Left renal cortex interstitium (tissue), 4 donors: ENCODE results near the gene TNS4. TPM values are rescaled to one million over a fixed set of nuclear protein-coding genes. Genes with fewer than 3 reads are reported as not detected.

Source experiments
- DNase-seq, 4 donors: peaks; one replicate each; pipeline ENCODE4 v3.0.0-alpha.2; 2013; ENCODE audit warnings: low read depth in 4 of 4, low spot score in 2 of 4, missing footprints in 1 of 4
- polyA plus RNA-seq, 4 donors: library from polyadenylated mRNA; unstranded; fragments of 120-200 nt; gene quantifications; one replicate each; pipeline ENCODE4 v1.2.1, GENCODE V29; 2013; ENCODE audit not compliant: insufficient read length in 4 of 4

Gene TNS4
- polyA plus RNA-seq, 4 donors, result 0.05 to 0.32 (median 0.14) TPM

GRCh38 chr17:40442392-40443195 lies 58.8 kb downstream of the TNS4 start:
- DNase-seq, result no peak

DNA sequence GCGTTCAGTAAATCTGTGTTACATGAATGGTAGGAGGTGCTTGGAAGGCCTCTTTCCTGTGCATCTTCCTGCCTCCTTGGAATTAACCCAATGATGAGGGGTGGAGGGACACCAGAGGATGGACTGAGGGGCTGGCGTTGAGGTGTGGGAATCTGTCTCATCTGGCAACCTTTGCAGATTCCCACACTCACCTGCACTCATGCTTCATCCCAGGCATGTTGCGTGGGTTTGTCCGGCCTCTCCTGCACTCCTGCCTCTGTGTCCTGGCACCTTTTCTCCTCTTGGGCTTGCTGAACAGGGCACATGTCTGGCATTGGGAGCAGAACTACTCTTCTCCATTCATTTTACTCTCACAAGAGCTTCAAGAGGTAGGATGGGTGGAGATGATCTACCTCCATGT lies 61.3 kb downstream of the TNS4 start:
- DNase-seq, result no peak

GRCh38 chr17:40437095-40437732 lies 64.2 kb downstream of the TNS4 start:
- DNase-seq, result no peak

GRCh38 chr17:40436636-40437035 lies 64.8 kb downstream of the TNS4 start:
- DNase-seq, result no peak

- no peak for DNase-seq
Observed at GRCh38 chr17:40433551-40434415, 67.6 kb downstream of the TNS4 start.

DNA sequence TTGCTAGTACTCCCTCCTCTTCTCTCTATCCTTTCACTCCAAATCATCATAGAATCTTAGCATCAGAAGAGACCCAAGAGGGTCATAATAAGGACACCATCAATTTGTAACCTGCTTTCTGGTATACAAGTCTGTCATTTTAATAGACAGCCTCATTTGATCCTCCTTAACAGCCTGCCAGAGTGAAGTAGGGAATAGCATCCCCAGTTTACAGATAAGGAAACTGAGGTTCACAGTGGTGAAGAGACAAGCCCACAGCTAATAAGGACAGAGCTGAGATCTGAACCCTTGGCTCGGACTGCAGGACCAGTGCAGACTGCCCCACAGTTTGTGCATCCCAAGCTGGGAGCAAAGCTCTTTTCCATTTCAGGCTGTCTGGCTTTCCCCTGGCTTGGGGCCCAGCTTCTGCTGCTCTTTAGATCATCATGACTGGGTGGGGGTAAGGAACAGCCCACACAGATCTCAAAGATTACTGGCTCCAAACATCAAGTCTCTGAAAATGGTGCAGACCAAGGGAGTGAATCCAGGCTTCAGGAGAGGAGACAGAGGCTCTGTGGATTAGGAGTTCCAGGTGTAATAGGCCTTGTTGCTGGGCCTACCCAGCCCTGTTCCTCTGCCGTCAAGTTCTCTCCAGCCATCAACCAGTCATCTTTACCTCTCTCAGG lies 68.4 kb downstream of the TNS4 start:
- no peak for DNase-seq

- DNase-seq, result no peak
Observed at GRCh38 chr17:40431231-40431602, 70.2 kb downstream of the TNS4 start.

DNA sequence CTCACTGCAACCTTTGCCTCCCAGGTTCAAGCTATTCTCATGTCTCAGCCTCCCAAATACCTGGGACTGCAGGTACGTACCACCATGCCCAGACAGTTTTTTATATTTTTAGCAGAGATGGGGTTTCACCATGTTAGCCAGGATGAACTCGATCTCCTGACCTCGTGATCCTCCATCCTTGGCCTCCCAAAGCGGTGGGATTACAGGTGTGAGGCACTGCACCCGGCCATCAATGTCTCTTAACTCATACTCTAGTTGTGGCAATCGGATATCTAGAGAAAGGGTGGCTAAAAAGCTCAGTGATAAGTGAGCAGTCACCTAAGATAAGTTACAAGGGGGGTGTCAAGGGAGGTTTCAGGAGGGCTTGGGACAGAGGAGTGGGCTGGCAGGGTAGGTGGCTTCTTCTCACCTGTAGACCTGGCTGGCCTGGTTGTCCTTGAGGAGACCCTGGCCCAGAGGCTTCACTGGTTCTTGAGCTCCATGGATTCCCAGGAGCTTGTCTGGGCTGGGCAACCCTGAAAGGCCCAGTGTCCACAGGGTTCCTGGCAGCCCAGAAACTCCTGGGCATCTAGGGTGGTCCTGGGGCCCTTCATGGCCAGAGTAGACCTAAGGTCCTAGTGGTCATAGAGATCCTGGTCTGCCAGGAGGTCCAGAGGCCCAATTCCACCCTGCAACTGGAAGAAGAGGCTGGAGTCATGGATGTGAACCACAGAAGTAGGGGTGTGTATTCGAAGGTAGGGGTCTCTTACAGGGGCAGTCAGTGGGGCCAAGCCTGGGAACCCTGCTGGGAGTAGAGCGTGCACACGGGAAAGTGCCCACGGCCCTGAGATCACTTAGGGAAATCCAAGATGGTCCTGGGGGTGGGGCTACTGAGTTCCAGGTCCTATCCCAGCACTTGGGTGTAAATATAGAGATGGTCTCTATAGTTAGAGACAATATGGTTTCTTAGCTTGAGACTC lies 70.9 kb downstream of the TNS4 start:
- DNase-seq, result no peak

DNA sequence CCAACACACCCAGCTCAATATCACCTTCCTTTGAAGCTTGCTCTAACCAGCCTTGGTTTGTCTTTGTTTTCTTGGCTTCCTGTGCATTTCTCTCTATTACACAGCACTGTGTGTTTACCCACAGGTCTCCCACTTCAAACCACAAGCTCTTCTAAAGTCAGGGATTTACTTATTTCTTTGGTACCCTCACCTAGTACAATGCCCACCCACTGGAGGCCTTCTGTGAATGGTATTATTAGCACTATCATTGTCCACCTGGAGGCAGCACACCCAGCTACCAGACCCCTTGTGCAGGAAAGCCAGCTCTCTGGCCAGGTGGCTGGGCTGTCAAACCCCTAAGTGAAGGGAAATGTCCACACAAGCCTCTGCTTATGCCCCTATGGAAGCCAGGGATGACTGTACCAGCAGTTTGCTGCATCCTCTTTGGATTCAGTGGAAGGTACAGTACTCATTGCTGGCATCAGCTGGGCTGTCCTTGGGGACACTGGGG lies 74.4 kb downstream of the TNS4 start:
- no peak for DNase-seq

Other genes with a start within 250 kb of the TNS4 start
- gene CDC6, start 213.7 kb downstream of the TNS4 start, polyA plus RNA-seq, result 10 to 100 TPM; 19.9 to 24.2 (median 23.3) TPM
- 10 to 100 TPM; 35.1 to 42.9 (median 39.2) TPM for gene RARA, start 192.4 kb downstream of the TNS4 start, polyA plus RNA-seq
- gene GJD3, start 136.9 kb downstream of the TNS4 start, polyA plus RNA-seq, result not detected
- 100 to 1,000 TPM; 157 to 182 (median 167) TPM for gene TOP2A, start 83.7 kb downstream of the TNS4 start, polyA plus RNA-seq
- 100 to 1,000 TPM; 326 to 393 (median 358) TPM for gene IGFBP4, start 58.2 kb downstream of the TNS4 start, polyA plus RNA-seq
- gene CCR7, start 63.8 kb upstream of the TNS4 start, polyA plus RNA-seq, result under 1 TPM; 0.34 to 0.48 (median 0.44) TPM
- 100 to 1,000 TPM; 243 to 283 (median 254) TPM for gene SMARCE1, start 146.2 kb upstream of the TNS4 start, polyA plus RNA-seq
- under 1 TPM; 0.07 to 0.51 (median 0.25) TPM for gene KRT222, start 163.6 kb upstream of the TNS4 start, polyA plus RNA-seq
- gene KRT24, start 202.1 kb upstream of the TNS4 start, polyA plus RNA-seq, result not detected